Right lobe of liver (tissue), 6 donors: Measurements from ENCODE around the gene DAND5. TPM values are rescaled to one million over a fixed set of nuclear protein-coding genes. Genes with fewer than 3 reads are reported as not detected.

Experiments used
- ATAC-seq, 4 donors: fragments of 200-7000 bp; cut with Tn5 transposase; one replicate each; pipeline ENCODE4 v1.9.1; 2020; ENCODE audit warnings: mild to moderate bottlenecking in 4 of 4, moderate library complexity in 4 of 4
- DNase-seq, 3 donors: peaks; one replicate each; pipeline ENCODE4 v3.0.0-alpha.2; 2020
- H3K27ac ChIP-seq, 3 donors: fragments of 200-600 bp; one replicate each; pipeline ENCODE4 v1.8.0; 2022
- H3K27me3 ChIP-seq, 2 donors: fragments of 200-600 bp; one replicate each; pipeline ENCODE4 v1.8.0; 2022
- H3K36me3 ChIP-seq, 4 donors: fragments of 200-600 bp; sonication (generic) in 1 of 4; one replicate each; pipeline versions ENCODE4 v1.5.1 to v1.8.0; 2017 to 2022; ENCODE audit warnings: control low read depth in 1 of 4
- H3K4me1 ChIP-seq, 4 donors: fragments of 200-600 bp; sonication (generic) in 1 of 4; one replicate each; pipeline versions ENCODE4 v1.5.1 to v1.8.0; 2017 to 2022; ENCODE audit warnings: control low read depth in 1 of 4
- H3K4me3 ChIP-seq, 3 donors: fragments of 200-600 bp; one replicate each; pipeline ENCODE4 v1.8.0; 2022
- H3K9me3 ChIP-seq, 4 donors: fragments of 200-600 bp; sonication (generic) in 1 of 4; one replicate each; pipeline versions ENCODE4 v1.5.1 to v1.8.0; 2017 to 2022; ENCODE audit warnings: control low read depth in 1 of 4
- POLR2A ChIP-seq: fragments of 450-650 bp; IDR thresholded peaks from one replicate; pipeline ENCODE4 v1.6.1; 2017; ENCODE audit warnings: antibody characterized with exemption, mild to moderate bottlenecking
- WGBS: methylation state at CpG from one replicate; pipeline ENCODE4 v1.1.6; 2018; ENCODE audit warnings: low coverage, low lambda C conversion rate; ENCODE audit not compliant: insufficient coverage; ENCODE audit errors: missing lambda C conversion rate; 5-methylcytosine and 5-hydroxymethylcytosine counted together
- intact Hi-C, 2 donors: fragments of 100-400 bp; cut with DNase I; formaldehyde crosslinking; loops; one replicate each; pipeline versions ENCODE4 v1.11.2 to v1.14.1; 2022
- total RNA-seq, 6 experiments: library from RNA; depleted of rRNA in 2 of 6; stranded (reverse); fragments of >200 nt in 2 of 6; fragmentation: NEBNext Ultra II Directional in 3 of 6; extraction: Animal tissue kit (Norgen Biotek cat#: 25700) in 3 of 6; gene quantifications; one replicate each; pipeline versions ENCODE4 v1.1.0 to v1.2.4, GENCODE V29; 2016 to 2023
- TF ChIP-seq, protein P1 (sequence below), 4 donors: fragments of 200-600 bp in 3 of 4; fragments of 450-650 bp in 1 of 4; IDR thresholded peaks; one replicate each; pipeline versions ENCODE4 v1.5.1 to v1.8.0; 2016 to 2022; ENCODE audit warnings: antibody characterized with exemption in 4 of 4, mild to moderate bottlenecking in 2 of 4
- donor health status: DM: no; HTN: yes; CAD: no.
- donor health status: DM: no; HTN: no; CAD: no.
- donor health status: DM: no; HTN: no; CAD: no.
- donor health status: DM: no; HTN: yes; CAD: no.
- donor health status: DM: no; HTN: yes; CAD: no.

The DAND5 gene
- total RNA-seq, 6 experiments from 2014 or later, result not detected

- DNase-seq (no peak), ATAC-seq (no peak)
- WGBS, result 89% methylated on average over 7 of the region's 12 CpGs
- no peaks in the 10 kb centered on the region for H3K9me3 ChIP-seq
- intact Hi-C loops, result no loop called here
- no peak overlapping the region for H3K4me3 ChIP-seq
- H3K27ac ChIP-seq, result no peak overlapping the region
- peaks cover 0 to 22% (median 2%) of the 10 kb centered on the region in 4 donors for H3K4me1 ChIP-seq
- no peaks in the 10 kb centered on the region for H3K27me3 ChIP-seq
- TF ChIP-seq, protein P1, sequence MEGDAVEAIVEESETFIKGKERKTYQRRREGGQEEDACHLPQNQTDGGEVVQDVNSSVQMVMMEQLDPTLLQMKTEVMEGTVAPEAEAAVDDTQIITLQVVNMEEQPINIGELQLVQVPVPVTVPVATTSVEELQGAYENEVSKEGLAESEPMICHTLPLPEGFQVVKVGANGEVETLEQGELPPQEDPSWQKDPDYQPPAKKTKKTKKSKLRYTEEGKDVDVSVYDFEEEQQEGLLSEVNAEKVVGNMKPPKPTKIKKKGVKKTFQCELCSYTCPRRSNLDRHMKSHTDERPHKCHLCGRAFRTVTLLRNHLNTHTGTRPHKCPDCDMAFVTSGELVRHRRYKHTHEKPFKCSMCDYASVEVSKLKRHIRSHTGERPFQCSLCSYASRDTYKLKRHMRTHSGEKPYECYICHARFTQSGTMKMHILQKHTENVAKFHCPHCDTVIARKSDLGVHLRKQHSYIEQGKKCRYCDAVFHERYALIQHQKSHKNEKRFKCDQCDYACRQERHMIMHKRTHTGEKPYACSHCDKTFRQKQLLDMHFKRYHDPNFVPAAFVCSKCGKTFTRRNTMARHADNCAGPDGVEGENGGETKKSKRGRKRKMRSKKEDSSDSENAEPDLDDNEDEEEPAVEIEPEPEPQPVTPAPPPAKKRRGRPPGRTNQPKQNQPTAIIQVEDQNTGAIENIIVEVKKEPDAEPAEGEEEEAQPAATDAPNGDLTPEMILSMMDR (IDR thresholded peaks at IDR 0.05), result no peak
- no peak for TF ChIP-seq POLR2A
- H3K36me3 ChIP-seq, result no peaks in the 10 kb centered on the region
Observed at GRCh38 chr19:13015361-13016223, 46.2 kb downstream of the DAND5 start.

- ATAC-seq (no peak), DNase-seq (no peak)
- Histone ChIP-seq H3K9me3 (no peaks in the 10 kb centered on the region), H3K36me3 (no peaks in the 10 kb centered on the region), H3K4me1 (peaks cover 0 to 22% (median 2%) of the 10 kb centered on the region in 4 donors), H3K27me3 (no peaks in the 10 kb centered on the region), H3K4me3 (no peak overlapping the region), H3K27ac (no peak overlapping the region)
- intact Hi-C loops, result no loop called here
- WGBS, result 79% methylated on average over 7 of the region's 7 CpGs
- no peak for TF ChIP-seq POLR2A
- TF ChIP-seq, protein P1 (IDR thresholded peaks at IDR 0.05), result no peak
Observed at GRCh38 chr19:13016245-13016627, 46.9 kb downstream of the DAND5 start.

DNA sequence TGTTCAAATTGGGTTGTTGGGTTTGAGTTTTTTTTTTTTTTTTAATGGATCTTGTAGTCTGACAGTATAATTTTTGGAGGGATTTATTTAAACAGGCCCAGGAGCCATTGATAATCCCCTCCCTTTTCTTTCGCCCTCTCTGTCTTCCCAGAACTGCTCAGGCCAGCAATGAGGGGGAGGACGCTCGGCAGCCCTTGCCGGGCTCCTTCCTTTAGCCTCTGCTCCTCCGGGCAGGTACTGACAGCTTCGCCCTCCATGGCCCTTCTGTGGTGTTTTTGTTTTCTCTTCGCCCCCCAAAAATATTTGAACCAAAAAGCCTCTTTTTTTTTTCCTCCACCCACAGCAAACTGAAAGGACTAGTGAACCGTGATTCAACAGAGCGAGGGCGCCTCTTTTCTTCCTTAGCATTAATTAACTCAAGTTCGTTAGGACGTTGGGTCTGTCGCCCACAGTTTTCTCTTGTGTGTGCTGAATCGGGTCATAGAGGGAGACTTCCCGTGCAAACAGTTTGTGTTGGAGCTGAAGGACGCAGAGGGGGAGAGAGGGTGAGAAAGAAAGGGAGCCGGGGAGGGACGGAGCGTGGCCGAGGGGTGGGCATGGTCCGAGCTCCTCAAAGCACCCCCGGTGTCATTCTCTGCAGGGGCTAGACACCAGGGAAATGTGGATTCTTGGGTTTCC lies 47.4 kb downstream of the DAND5 start:
- no peak for DNase-seq
- H3K9me3 ChIP-seq, result no peaks in the 10 kb centered on the region
- H3K4me3 ChIP-seq, result no peak overlapping the region
- no peaks in the 10 kb centered on the region for H3K27me3 ChIP-seq
- no peaks in the 10 kb centered on the region for H3K36me3 ChIP-seq
- intact Hi-C loops, result no loop called here
- no peak for TF ChIP-seq POLR2A
- TF ChIP-seq, protein P1 (IDR thresholded peaks at IDR 0.05), result no peak
- no peak for ATAC-seq
- WGBS, result 78% methylated on average over 21 of the region's 22 CpGs
- H3K4me1 ChIP-seq, result peaks cover 0 to 25% (median 4%) of the 10 kb centered on the region in 4 donors
- H3K27ac ChIP-seq, result no peak overlapping the region

GRCh38 chr19:13017306-13018034 lies 48.1 kb downstream of the DAND5 start:
- TF ChIP-seq, protein P1 (IDR thresholded peaks at IDR 0.05), result no peak
- TF ChIP-seq POLR2A, result no peak
- intact Hi-C loops, result no loop called here
- H3K9me3 ChIP-seq, result no peaks in the 10 kb centered on the region
- WGBS, result 61% methylated on average over 12 of the region's 14 CpGs
- H3K27me3 ChIP-seq, result no peaks in the 10 kb centered on the region
- DNase-seq, result no peak
- H3K4me3 ChIP-seq, result no peak overlapping the region
- peaks cover 0 to 30% (median 8%) of the 10 kb centered on the region in 4 donors for H3K4me1 ChIP-seq
- ATAC-seq, result no peak
- no peaks in the 10 kb centered on the region for H3K36me3 ChIP-seq
- no peak overlapping the region for H3K27ac ChIP-seq
